Measurements from ENCODE around the gene GFM1.
A peak's percentile ranks its signal among the peaks of the same experiment; 100 is the strongest.

Gene GFM1

DNA sequence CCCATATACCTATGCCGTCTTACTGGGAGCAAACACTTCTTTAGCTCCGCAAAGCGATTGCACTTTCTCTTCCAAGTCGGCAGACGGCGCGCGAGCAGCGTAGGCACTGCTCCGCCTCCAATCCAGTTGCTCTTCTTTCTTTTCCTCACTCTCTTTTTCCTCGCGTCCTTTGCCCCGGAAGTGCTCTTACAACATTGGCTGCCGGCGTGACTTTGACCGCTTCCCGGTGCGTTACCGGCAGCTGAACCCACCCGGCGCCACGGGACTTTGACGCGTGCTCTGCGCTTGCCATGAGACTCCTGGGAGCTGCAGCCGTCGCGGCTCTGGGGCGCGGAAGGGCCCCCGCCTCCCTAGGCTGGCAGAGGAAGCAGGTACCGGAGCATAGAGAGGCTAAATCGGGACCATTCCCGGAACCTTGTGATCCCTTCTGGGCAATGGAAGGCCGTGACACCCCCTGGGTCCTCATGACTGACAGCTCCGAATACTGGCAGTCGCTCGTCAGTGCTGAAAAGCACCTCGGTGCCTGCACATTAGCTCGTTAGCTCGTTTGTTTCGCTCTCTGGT lies at the start of gene GFM1:
Gene GFM1, plus strand, starts transcription at position 183 of the 564 bp plus-strand sequence. Its CDS starts 108 bp downstream, at position 291.
- DNase-seq (ENCODE audit: low spot score), result peak; percentile 87
- TF ChIP-seq, protein P1, sequence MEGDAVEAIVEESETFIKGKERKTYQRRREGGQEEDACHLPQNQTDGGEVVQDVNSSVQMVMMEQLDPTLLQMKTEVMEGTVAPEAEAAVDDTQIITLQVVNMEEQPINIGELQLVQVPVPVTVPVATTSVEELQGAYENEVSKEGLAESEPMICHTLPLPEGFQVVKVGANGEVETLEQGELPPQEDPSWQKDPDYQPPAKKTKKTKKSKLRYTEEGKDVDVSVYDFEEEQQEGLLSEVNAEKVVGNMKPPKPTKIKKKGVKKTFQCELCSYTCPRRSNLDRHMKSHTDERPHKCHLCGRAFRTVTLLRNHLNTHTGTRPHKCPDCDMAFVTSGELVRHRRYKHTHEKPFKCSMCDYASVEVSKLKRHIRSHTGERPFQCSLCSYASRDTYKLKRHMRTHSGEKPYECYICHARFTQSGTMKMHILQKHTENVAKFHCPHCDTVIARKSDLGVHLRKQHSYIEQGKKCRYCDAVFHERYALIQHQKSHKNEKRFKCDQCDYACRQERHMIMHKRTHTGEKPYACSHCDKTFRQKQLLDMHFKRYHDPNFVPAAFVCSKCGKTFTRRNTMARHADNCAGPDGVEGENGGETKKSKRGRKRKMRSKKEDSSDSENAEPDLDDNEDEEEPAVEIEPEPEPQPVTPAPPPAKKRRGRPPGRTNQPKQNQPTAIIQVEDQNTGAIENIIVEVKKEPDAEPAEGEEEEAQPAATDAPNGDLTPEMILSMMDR (conservative IDR thresholded peaks at IDR 0.05; ENCODE audit: low read depth), result peak; percentile 95
- H3K27ac ChIP-seq, result peak within 1 kb of the TSS; percentile 85
- ChIA-PET CTCF (interaction anchor here (0.5 to 1.5 kb wide), 17 partner anchors 19 to 1912 kb away, joined by 3 to 13 read pairs (median 4); partner anchors contain the start of genes LXN and MLF1), POLR2A (ENCODE audit: low non-redundant PET) (interaction anchor here (1.3 kb wide), 1 partner anchor 73 kb away, joined by 6 read pairs; the partner anchor contains the start of gene MLF1)

DNA sequence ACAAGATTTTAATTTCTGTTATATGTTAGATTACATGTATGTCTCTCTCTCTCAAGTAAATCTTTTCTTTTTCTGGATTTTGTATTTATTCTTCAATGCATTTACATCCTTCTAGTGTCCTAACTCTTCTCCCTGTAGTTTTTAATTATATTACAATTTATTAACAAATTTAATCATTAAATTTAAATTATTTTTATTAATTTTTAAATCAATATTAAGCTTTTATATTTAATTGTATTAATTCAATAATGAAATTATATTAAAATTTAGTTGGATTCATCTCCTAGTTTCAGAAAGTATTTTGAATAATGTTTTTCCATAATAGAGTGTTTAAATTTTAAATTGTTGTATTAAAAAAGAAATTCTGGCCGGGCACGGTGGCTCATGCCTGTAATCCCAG lies 43.5 kb upstream of the GFM1 start:
- TF ChIP-seq, protein P1 (conservative IDR thresholded peaks at IDR 0.05; ENCODE audit: low read depth), result no peak
- DNase-seq (ENCODE audit: low spot score), result no peak
- CTCF ChIA-PET, result no interaction called here
- no peak overlapping the region for H3K27ac ChIP-seq
- POLR2A ChIA-PET (ENCODE audit: low non-redundant PET), result no interaction called here

DNA sequence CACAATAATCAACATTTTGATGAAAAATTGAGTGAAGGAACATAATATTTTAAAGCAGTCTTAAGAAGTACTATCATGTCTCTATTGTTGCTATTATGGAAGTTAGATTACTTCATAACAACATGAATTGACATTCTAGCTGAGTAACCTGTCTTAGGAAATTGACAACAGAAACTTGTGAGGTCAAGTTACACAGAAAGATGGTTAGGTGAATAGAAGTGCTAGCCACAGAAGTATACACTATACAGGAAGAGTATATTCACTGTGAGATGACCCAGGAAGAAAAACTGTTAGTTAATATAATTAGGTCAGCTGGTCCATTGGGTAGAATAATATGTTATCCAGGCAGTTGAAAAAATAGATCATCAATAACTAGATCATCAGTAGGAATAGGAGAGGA lies 42.1 kb upstream of the GFM1 start:
- TF ChIP-seq, protein P1 (conservative IDR thresholded peaks at IDR 0.05; ENCODE audit: low read depth), result no peak
- CTCF ChIA-PET, result no interaction called here
- DNase-seq (ENCODE audit: low spot score), result no peak
- POLR2A ChIA-PET (ENCODE audit: low non-redundant PET), result no interaction called here
- no peak overlapping the region for H3K27ac ChIP-seq

DNA sequence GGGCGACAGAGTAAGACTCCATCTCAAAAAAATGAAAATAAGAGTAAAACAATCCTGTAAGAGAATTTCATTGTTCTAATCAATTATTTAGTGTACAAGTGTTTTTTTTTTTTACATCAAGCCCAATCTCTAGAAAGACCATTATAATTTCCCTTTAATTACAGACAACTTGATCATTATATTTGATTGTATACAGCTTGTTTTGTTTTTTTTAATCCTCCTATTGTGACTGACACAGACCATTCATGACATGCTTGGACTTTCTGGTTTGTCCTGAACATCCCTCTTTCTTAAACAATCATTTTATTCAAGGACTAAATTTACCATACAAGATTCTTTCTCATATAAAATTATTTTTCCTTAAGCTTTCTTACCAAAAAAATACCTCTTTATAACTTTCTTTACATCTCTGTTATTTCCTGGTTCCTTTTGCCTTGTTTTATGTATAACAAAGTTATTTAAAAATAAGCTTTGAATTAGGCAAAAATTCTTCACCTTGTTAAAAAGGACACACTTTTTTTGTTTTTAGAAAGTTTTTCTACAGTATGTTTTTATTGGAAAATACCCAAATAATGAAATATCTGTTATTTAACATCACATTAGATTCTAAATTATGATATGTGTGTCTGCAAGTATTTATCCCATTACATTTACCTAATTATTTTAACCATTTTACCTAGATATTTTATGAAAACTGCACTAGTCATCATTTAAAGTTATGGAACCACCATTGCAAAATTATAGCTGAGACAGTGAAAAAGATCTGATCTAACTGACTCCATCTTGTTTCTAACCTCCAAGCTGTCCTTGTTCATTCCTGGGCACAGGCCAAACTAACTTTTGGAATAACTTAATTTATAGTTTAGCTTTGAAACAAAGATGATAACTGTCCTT lies 26.1 kb upstream of the GFM1 start:
- TF ChIP-seq, protein P1 (conservative IDR thresholded peaks at IDR 0.05; ENCODE audit: low read depth), result no peak
- H3K27ac ChIP-seq, result no peak overlapping the region
- no peak for DNase-seq (ENCODE audit: low spot score)
- ChIA-PET CTCF (interaction anchor here (0.6 to 0.9 kb wide), 2 partner anchors 26 to 251 kb away, joined by 3 to 6 read pairs; partner anchors contain the start of gene GFM1), POLR2A (ENCODE audit: low non-redundant PET) (no interaction called here)

DNA sequence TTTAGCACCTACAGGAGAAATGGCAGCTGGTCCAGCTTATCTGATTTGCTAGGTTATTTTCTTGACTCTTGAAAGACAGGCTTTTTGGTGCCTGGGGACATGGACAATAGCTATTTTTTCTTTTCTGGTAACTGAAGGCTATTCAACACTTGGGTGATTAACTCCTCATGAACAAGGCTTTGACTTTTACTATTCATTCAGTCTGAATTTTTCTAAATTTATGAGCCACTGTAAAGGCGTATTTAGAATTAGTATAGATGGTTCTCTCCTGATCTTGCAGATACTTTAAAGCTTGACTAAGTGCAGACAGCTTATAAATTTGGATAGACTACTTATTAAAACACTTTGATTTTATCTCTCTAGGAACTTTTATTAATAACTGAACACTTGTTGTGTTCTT lies 18.4 kb upstream of the GFM1 start:
- no peak overlapping the region for H3K27ac ChIP-seq
- ChIA-PET POLR2A (ENCODE audit: low non-redundant PET) (no interaction called here), CTCF (interaction anchor here (1.2 kb wide), 1 partner anchor 19 kb away, joined by 4 read pairs; the partner anchor contains the start of gene GFM1)
- DNase-seq (ENCODE audit: low spot score), result no peak
- TF ChIP-seq, protein P1 (conservative IDR thresholded peaks at IDR 0.05; ENCODE audit: low read depth), result no peak

DNA sequence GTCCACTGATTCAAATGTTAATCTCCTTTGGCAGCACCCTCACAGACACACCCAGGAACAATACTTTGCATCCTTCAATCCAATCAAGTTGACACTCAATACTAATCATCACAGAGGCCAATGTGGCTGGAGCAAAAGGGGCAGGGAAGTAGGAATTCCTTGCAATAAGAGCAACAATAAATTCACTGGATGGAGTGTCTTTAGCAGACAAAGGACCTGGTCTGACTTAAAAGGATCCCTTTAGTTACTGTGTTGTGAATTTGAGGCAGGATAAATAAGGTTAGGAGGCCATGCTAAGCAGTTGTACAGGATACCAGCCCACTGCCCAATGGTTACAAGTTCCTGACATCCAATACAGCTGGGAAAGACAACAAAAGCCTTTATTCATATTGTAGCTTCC lies 12.3 kb upstream of the GFM1 start:
- TF ChIP-seq, protein P1 (conservative IDR thresholded peaks at IDR 0.05; ENCODE audit: low read depth), result no peak
- no peak for DNase-seq (ENCODE audit: low spot score)
- H3K27ac ChIP-seq, result no peak overlapping the region
- CTCF ChIA-PET, result interaction anchor here (0.6 to 1.0 kb wide), 2 partner anchors 9 to 18 kb away, joined by 3 to 4 read pairs; no protein-coding TSS in a partner anchor
- POLR2A ChIA-PET (ENCODE audit: low non-redundant PET), result no interaction called here

Measured in RWPE1 (cell line).